ENCODE data around the gene BCL6. TPM values are rescaled to one million over a fixed set of nuclear protein-coding genes. Genes with fewer than 3 reads are reported as not detected.
A peak's percentile ranks its signal among the peaks of the same experiment; 100 is the strongest.

The BCL6 gene
- total and polyA plus RNA-seq, 2 donors (not counting 3 experiments of a cell fraction or from before 2014, with no cell fraction given), result 6.9 to 12.1 TPM

GRCh38 chr3:187750513-187751123, 5.3 kb upstream of the BCL6 start:
- Histone ChIP-seq H3K36me3 (ENCODE audit: control insufficient read depth in 2 of 2, extremely low read depth in 1 of 2, insufficient read depth in 2 of 2, low read length in 2 of 2) (no peaks in the 10 kb centered on the region), H3K9me1 (replicated peaks; ENCODE audit: control insufficient read depth, extremely low read depth, insufficient read depth, low read length) (no peaks in the 10 kb centered on the region), H3K9me3 (replicated peaks; ENCODE audit: control insufficient read depth, insufficient read depth, low read length) (no peaks in the 10 kb centered on the region), H3K27me3 (ENCODE audit: control insufficient read depth in 2 of 2, insufficient read depth in 2 of 2, low read length in 2 of 2) (no peaks in the 10 kb centered on the region), H3K9ac (replicated peaks; ENCODE audit: extremely low read depth, insufficient read depth, low read length) (no peak overlapping the region), H3K4me2 (ENCODE audit: insufficient read depth, low read length) (peak overlapping the region; percentile 5), H3K4me1 (ENCODE audit: control insufficient read depth, extremely low read depth, insufficient read depth, low read length) (peaks cover 3% of the 10 kb centered on the region), H3K27ac (ENCODE audit: insufficient read depth, low read depth, low read length) (no peak overlapping the region), H3K4me3 (replicated peaks in 1 of 3; ENCODE audit: insufficient read depth in 1 of 3, low read depth in 1 of 3, low read length in 3 of 3) (no peak overlapping the region), H4K20me1 (replicated peaks; ENCODE audit: control insufficient read depth, extremely low read depth, insufficient read depth, low read length) (no peaks in the 10 kb centered on the region), H3K79me2 (ENCODE audit: control insufficient read depth, insufficient read depth, low read length) (no peaks in the 10 kb centered on the region), H2AFZ (ENCODE audit: low read depth, low read length) (peak overlapping the region; percentile 56)
- TF ChIP-seq CTCF (IDR thresholded peaks at IDR 0.05; ENCODE audit: extremely low read depth in 1 of 2, insufficient read depth in 1 of 2, low read depth in 1 of 2, low read length in 2 of 2), result no peak
- no peak for TF ChIP-seq MYC (IDR thresholded peaks at IDR 0.05; ENCODE audit: low read depth, low read length)
- no peak for TF ChIP-seq JUN (IDR thresholded peaks at IDR 0.05; ENCODE audit: borderline replicate concordance, insufficient read depth, insufficient read length, low read depth)
- TF ChIP-seq POLR2AphosphoS5 (IDR thresholded peaks at IDR 0.05; ENCODE audit: insufficient read depth, low read depth, low read length), result no peak
- no peak for TF ChIP-seq POLR2A (IDR thresholded peaks at IDR 0.05; ENCODE audit: low read depth, low read length)
- TF ChIP-seq EZH2 (IDR thresholded peaks at IDR 0.05; ENCODE audit: borderline replicate concordance, low read depth, low read length, severe bottlenecking), result no peak
- TF ChIP-seq MAX (IDR thresholded peaks at IDR 0.05; ENCODE audit: insufficient read depth, insufficient read length), result no peak
- TF ChIP-seq FOS (IDR thresholded peaks at IDR 0.05; ENCODE audit: borderline replicate concordance, insufficient read depth, low read length), result no peak
- TF ChIP-seq GATA2 (IDR thresholded peaks at IDR 0.05; ENCODE audit: insufficient read depth, insufficient read length, low read depth, low read length), result no peak
- no TSS peak for BruUV-seq (replicated peaks)
- POLR2A ChIA-PET, result no interaction called here
- dilution Hi-C loops (cut with MboI; ENCODE audit: extremely low pct_ligation_motif_present, low sequenced_read_pairs), result no loop called here
- intact Hi-C loops (cut with micrococcal nuclease), result no loop called here
- CTCF ChIA-PET, result interaction anchor here (1.0 to 9.2 kb wide), 5 partner anchors 12 to 1204 kb away, joined by 3 to 254 read pairs (median 7); no protein-coding TSS in a partner anchor
- FAIRE-seq, result no peak
- DNase-seq (ENCODE audit: low read depth, low spot score), result no peak

All from endothelial cell of umbilical vein (primary cell).